ENCODE results near the gene EXTL2.
"Not testable (repeated sequence)": the region's sequence is repeated elsewhere in the genome, so short reads cannot be mapped to it uniquely, and the experiment has no call there.

EXTL2 gene

DNA sequence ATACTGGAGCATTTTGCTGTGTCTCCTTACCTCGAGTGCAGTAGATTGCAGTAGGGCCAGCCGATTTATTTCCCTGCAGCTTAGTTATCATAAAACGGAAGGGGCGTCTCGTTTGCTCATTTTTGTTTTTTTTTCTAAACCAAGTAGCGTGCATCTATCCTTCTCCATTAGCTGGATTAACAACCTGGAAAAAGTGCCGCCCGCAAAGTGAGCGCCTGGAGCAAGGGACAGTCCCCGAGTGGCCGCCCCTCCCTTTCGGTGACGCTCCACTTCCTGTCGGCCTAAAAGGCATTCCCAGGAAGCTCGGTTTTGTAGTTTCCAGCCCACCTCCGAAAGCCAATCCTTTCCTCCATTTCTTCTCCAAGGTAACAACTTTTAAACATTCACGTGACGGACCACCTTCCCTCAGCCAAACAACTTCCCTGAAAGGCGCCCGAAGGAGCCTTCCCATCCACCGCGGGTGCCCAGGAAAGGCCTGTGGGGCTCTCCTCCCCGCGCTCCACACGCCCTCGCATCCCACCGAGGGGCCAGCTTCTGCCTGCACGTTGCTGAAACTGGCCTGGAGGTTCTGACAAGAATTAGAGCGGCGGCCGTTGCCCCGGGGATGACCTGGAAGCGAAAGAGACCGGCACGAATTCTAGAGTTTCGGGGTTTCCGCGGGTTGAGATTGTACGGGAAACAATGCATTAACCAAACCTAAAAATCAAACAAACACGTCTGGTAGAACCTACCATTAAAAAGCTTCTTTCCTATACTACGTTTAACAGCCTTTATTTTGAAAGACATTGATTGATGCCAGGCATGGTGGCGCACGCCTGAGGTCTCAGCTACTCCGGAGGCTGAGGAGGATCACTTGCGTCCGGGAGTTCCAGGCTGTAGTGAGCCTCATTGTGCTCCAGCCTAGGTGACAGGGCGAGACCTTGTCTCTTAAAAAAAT, at the start of gene EXTL2:
Gene EXTL2 (minus strand): TSS at position 240 of the 937 bp plus-strand sequence. CDS start 6,085 bp downstream, outside the sequence.
- Histone ChIP-seq H3K27me3 (ENCODE audit: control insufficient read depth in 2 of 2, insufficient read depth in 2 of 2, low read length in 2 of 2) (no peaks in the 10 kb centered on the region), H3K9me3 (ENCODE audit: control insufficient read depth in 2 of 2, low read length in 2 of 2) (no peaks in the 10 kb centered on the region), H3K36me3 (ENCODE audit: control insufficient read depth in 2 of 2, insufficient read depth in 2 of 2, low read length in 2 of 2) (peaks cover 0 to 9% of the 10 kb centered on the region in 2 donors), H3K4me1 (ENCODE audit: control insufficient read depth in 2 of 2, insufficient read depth in 2 of 2, low read length in 2 of 2) (peaks cover 8 to 16% of the 10 kb centered on the region in 2 donors), H3K4me3 (ENCODE audit: low read length in 2 of 2) (peak within 1 kb of the TSS; percentile 89 to 94), H3K9ac (ENCODE audit: low read depth in 1 of 2, low read length in 2 of 2) (peak within 1 kb of the TSS; percentile 94), H3K27ac (ENCODE audit: low read depth in 2 of 2, low read length in 2 of 2) (peak within 1 kb of the TSS; percentile 93 to 96)

- Histone ChIP-seq H3K9ac (ENCODE audit: low read depth in 1 of 2, low read length in 2 of 2) (no peak overlapping the region), H3K4me3 (ENCODE audit: low read length in 2 of 2) (no peak overlapping the region), H3K4me1 (ENCODE audit: control insufficient read depth in 2 of 2, insufficient read depth in 2 of 2, low read length in 2 of 2) (no peaks in the 10 kb centered on the region), H3K27me3 (ENCODE audit: control insufficient read depth in 2 of 2, insufficient read depth in 2 of 2, low read length in 2 of 2) (no peaks in the 10 kb centered on the region), H3K27ac (ENCODE audit: low read depth in 2 of 2, low read length in 2 of 2) (no peak overlapping the region), H3K9me3 (ENCODE audit: control insufficient read depth in 2 of 2, low read length in 2 of 2) (no peaks in the 10 kb centered on the region), H3K36me3 (ENCODE audit: control insufficient read depth in 2 of 2, insufficient read depth in 2 of 2, low read length in 2 of 2) (peaks cover 6 to 13% of the 10 kb centered on the region in 2 donors)
Measured at GRCh38 chr1:100943533-100943932, 48.9 kb upstream of the EXTL2 start.

DNA sequence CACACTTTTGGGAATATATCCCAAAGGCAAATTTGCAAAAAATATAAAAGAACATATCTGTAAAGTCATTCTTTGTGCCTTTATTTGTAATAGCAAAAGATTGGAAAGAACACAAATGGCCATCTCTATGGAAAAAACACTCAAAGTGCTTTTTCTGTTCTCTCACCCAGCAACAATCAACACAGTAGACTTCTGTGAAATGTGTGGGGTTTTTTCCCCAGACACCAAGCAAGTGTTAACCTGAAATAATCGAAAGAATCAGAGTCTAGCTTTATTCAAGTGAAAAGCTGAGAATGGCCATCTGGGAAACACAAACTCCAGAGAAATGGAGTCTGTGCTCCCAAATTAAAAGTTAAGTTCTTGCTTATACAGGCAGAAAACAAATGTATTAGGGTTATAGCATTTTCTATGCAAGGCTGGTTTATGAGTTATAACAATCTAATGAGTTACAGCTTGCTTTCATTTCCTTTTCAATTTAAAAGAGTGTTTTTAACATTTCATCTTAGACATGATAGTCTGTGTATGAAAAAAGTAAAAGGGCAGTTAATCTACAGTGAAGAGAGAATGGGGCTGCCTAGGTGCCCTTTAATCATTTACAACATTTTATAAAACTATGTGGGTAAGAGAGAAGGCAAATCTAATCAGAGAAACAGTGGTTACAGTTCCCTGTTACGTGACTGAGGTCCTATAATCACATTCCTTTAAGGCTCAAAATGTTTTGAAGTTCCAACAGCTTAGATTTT, 47.8 kb upstream of the EXTL2 start:
- no peak overlapping the region for H3K9ac ChIP-seq (ENCODE audit: low read depth in 1 of 2, low read length in 2 of 2)
- H3K9me3 ChIP-seq (ENCODE audit: control insufficient read depth in 2 of 2, low read length in 2 of 2) = no peaks in the 10 kb centered on the region
- peaks cover 10 to 16% of the 10 kb centered on the region in 2 donors for H3K36me3 ChIP-seq (ENCODE audit: control insufficient read depth in 2 of 2, insufficient read depth in 2 of 2, low read length in 2 of 2)
- no peak overlapping the region for H3K27ac ChIP-seq (ENCODE audit: low read depth in 2 of 2, low read length in 2 of 2)
- H3K4me1 ChIP-seq (ENCODE audit: control insufficient read depth in 2 of 2, insufficient read depth in 2 of 2, low read length in 2 of 2) = no peaks in the 10 kb centered on the region
- no peaks in the 10 kb centered on the region for H3K27me3 ChIP-seq (ENCODE audit: control insufficient read depth in 2 of 2, insufficient read depth in 2 of 2, low read length in 2 of 2)
- H3K4me3 ChIP-seq (ENCODE audit: low read length in 2 of 2) = no peak overlapping the region

- H3K27me3 ChIP-seq (ENCODE audit: control insufficient read depth in 2 of 2, insufficient read depth in 2 of 2, low read length in 2 of 2) = no peaks in the 10 kb centered on the region
- H3K36me3 ChIP-seq (ENCODE audit: control insufficient read depth in 2 of 2, insufficient read depth in 2 of 2, low read length in 2 of 2) = peaks cover 10 to 16% of the 10 kb centered on the region in 2 donors
- H3K4me1 ChIP-seq (ENCODE audit: control insufficient read depth in 2 of 2, insufficient read depth in 2 of 2, low read length in 2 of 2) = no peaks in the 10 kb centered on the region
- H3K27ac ChIP-seq (ENCODE audit: low read depth in 2 of 2, low read length in 2 of 2) = no peak overlapping the region
- no peak overlapping the region for H3K4me3 ChIP-seq (ENCODE audit: low read length in 2 of 2)
- H3K9ac ChIP-seq (ENCODE audit: low read depth in 1 of 2, low read length in 2 of 2) = no peak overlapping the region
- no peaks in the 10 kb centered on the region for H3K9me3 ChIP-seq (ENCODE audit: control insufficient read depth in 2 of 2, low read length in 2 of 2)
Measured at GRCh38 chr1:100941580-100942216, 47.1 kb upstream of the EXTL2 start.

DNA sequence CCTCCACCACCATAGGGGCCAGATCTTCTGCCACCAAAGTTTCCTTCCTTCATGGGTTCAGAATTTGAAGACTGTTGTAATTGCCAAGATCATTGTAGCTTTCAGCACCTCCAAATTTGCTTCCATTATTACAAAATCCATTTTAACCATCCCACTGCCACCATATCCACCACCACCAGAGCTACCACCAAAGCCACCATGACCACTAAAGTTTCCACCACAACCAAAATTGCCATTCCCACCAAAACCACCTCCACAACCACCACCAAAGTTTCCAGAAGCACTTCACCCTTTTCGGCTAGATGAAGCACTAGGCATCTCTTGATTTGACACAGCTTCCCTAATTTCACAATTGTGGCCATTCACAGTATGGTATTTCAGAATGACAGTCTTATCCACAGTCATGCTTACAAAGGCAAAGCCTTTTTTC, 46.5 kb upstream of the EXTL2 start:
- Histone ChIP-seq H3K36me3 (ENCODE audit: control insufficient read depth in 2 of 2, insufficient read depth in 2 of 2, low read length in 2 of 2) (peaks cover 10 to 18% of the 10 kb centered on the region in 2 donors), H3K9ac (ENCODE audit: low read depth in 1 of 2, low read length in 2 of 2) (no peak overlapping the region), H3K4me3 (ENCODE audit: low read length in 2 of 2) (no peak overlapping the region), H3K4me1 (ENCODE audit: control insufficient read depth in 2 of 2, insufficient read depth in 2 of 2, low read length in 2 of 2) (no peaks in the 10 kb centered on the region), H3K27me3 (ENCODE audit: control insufficient read depth in 2 of 2, insufficient read depth in 2 of 2, low read length in 2 of 2) (no peaks in the 10 kb centered on the region), H3K27ac (ENCODE audit: low read depth in 2 of 2, low read length in 2 of 2) (no peak overlapping the region), H3K9me3 (ENCODE audit: control insufficient read depth in 2 of 2, low read length in 2 of 2) (no peaks in the 10 kb centered on the region)

DNA sequence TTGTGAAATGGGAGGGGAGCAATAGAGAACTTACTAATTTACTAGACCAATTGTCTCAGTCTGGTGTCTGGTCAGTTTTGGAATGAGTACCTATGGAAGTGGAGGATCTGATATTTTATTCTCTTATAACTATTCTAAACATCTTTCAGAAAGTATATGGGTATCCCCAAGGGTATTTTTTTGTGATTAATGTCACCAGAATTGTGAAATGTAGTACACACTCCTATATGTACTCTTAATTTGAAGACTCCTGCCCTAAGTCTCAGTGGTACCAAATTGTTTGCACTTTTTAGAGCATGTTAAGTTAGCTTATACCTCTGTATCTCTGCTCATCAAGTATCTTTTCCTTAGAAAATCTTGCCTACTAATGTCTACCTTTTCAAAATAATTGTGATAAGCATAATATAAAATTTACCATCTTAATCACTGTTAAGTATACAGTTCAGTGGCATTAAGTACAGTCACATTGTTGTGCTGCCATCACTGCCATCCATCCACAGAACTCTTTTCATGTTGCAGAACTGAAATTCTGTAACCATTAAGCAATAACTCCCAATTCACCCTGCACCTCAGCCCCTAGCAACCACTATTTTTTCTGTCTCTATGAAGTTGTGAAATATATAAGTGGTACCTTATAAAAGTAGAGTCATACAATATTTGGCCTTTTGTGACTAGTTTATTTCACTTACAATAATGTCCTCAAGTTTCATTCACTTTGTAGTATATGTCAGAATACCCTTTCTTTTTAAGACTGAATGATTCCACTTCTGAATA, 41.7 kb upstream of the EXTL2 start:
- Histone ChIP-seq H3K4me3 (ENCODE audit: low read length in 2 of 2) (no peak overlapping the region), H3K27ac (ENCODE audit: low read depth in 2 of 2, low read length in 2 of 2) (no peak overlapping the region), H3K27me3 (ENCODE audit: control insufficient read depth in 2 of 2, insufficient read depth in 2 of 2, low read length in 2 of 2) (no peaks in the 10 kb centered on the region), H3K4me1 (ENCODE audit: control insufficient read depth in 2 of 2, insufficient read depth in 2 of 2, low read length in 2 of 2) (no peaks in the 10 kb centered on the region), H3K9ac (ENCODE audit: low read depth in 1 of 2, low read length in 2 of 2) (no peak overlapping the region), H3K36me3 (ENCODE audit: control insufficient read depth in 2 of 2, insufficient read depth in 2 of 2, low read length in 2 of 2) (peaks cover 10 to 17% of the 10 kb centered on the region in 2 donors), H3K9me3 (ENCODE audit: control insufficient read depth in 2 of 2, low read length in 2 of 2) (no peaks in the 10 kb centered on the region)

DNA sequence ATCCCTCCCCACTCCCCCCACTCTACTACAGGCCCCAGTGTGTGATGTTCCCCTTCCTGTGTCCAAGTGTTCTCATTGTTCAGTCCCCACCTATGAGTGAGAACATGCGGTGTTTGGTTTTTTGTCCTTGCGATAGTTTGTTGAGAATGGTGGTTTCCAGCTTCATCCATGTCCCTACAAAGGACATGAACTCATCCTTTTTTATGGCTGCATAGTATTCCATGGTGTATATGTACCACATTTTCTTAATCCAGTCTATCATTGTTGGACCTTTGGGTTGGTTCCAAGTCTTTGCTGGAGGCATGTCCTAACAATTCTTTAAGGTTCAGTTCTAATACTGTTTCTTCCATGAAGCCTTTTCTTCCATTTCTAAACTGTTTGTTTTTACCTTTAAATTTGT, 38.9 kb upstream of the EXTL2 start:
- H3K9ac ChIP-seq (ENCODE audit: low read depth in 1 of 2, low read length in 2 of 2); H3K4me3 ChIP-seq (ENCODE audit: low read length in 2 of 2); H3K27me3 ChIP-seq (ENCODE audit: control insufficient read depth in 2 of 2, insufficient read depth in 2 of 2, low read length in 2 of 2); H3K4me1 ChIP-seq (ENCODE audit: control insufficient read depth in 2 of 2, insufficient read depth in 2 of 2, low read length in 2 of 2); H3K27ac ChIP-seq (ENCODE audit: low read depth in 2 of 2, low read length in 2 of 2); H3K36me3 ChIP-seq (ENCODE audit: control insufficient read depth in 2 of 2, insufficient read depth in 2 of 2, low read length in 2 of 2); H3K9me3 ChIP-seq (ENCODE audit: control insufficient read depth in 2 of 2, low read length in 2 of 2): not testable (repeated sequence)

DNA sequence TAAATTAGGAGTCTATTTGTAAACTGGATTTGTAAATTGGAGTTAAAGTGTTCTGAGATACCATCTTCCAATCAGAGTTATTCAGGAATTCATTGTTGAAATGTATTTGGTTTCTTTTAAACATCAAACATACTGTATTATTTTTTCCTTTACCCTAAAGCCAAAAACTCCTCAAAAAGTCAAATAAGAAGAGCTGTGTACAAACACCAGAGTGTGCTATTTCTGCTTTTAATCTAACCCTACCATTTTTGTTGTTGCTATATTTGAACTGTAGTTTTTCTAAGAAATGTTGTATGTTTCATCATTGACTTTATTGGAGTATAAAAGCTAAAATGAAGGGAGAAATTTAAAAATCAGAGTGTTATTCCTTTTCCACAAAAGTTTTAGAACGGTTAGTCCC, 37.1 kb upstream of the EXTL2 start:
- no peaks in the 10 kb centered on the region for H3K4me1 ChIP-seq (ENCODE audit: control insufficient read depth in 2 of 2, insufficient read depth in 2 of 2, low read length in 2 of 2)
- H3K9ac ChIP-seq (ENCODE audit: low read depth in 1 of 2, low read length in 2 of 2) = no peak overlapping the region
- no peaks in the 10 kb centered on the region for H3K27me3 ChIP-seq (ENCODE audit: control insufficient read depth in 2 of 2, insufficient read depth in 2 of 2, low read length in 2 of 2)
- no peak overlapping the region for H3K27ac ChIP-seq (ENCODE audit: low read depth in 2 of 2, low read length in 2 of 2)
- no peak overlapping the region for H3K4me3 ChIP-seq (ENCODE audit: low read length in 2 of 2)
- H3K36me3 ChIP-seq (ENCODE audit: control insufficient read depth in 2 of 2, insufficient read depth in 2 of 2, low read length in 2 of 2) = peaks cover 0 to 8% of the 10 kb centered on the region in 2 donors
- no peaks in the 10 kb centered on the region for H3K9me3 ChIP-seq (ENCODE audit: control insufficient read depth in 2 of 2, low read length in 2 of 2)

DNA sequence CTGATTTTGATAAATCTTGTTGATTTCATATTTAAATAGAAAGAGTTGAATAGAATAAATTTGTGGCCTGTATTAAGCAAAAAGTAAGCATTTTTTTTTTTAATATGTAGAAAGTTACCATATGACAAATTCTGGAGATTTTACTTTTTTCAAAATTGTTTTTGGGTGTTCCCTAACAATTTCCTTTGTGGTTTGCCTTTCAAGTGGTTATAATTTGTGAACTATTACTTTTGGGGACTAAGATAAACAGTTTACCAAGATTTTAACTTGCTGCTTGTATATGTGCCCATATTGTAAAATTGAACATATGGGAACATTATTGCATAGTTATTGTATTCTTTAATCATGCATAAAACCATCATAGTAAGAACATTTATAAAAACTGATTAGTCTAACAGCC, 35.9 kb upstream of the EXTL2 start:
- Histone ChIP-seq H3K9ac (ENCODE audit: low read depth in 1 of 2, low read length in 2 of 2) (no peak overlapping the region), H3K4me3 (ENCODE audit: low read length in 2 of 2) (no peak overlapping the region), H3K36me3 (ENCODE audit: control insufficient read depth in 2 of 2, insufficient read depth in 2 of 2, low read length in 2 of 2) (peaks cover 4 to 9% of the 10 kb centered on the region in 2 donors), H3K9me3 (ENCODE audit: control insufficient read depth in 2 of 2, low read length in 2 of 2) (no peaks in the 10 kb centered on the region), H3K4me1 (ENCODE audit: control insufficient read depth in 2 of 2, insufficient read depth in 2 of 2, low read length in 2 of 2) (no peaks in the 10 kb centered on the region), H3K27ac (ENCODE audit: low read depth in 2 of 2, low read length in 2 of 2) (no peak overlapping the region), H3K27me3 (ENCODE audit: control insufficient read depth in 2 of 2, insufficient read depth in 2 of 2, low read length in 2 of 2) (no peaks in the 10 kb centered on the region)
